G401 (cell line): ENCODE measurements around the gene GATA5. TPM values are rescaled to one million over a fixed set of nuclear protein-coding genes. Genes with fewer than 3 reads are reported as not detected.

ENCODE experiments used
- DNase-seq: peaks from one replicate; pipeline ENCODE4 v3.0.0-alpha.2; 2015; ENCODE audit warnings: low spot score
- in situ Hi-C: cut with HindIII; loops from 2 replicates; pipeline ENCODE4 v1.10.0; 2016; ENCODE audit warnings: low sequenced_read_pairs, mixed read lengths
- total RNA-seq: library from RNA; depleted of rRNA; stranded (reverse); fragments of >200 nt; shearing (Covaris generic); gene quantifications from 2 replicates; pipeline ENCODE4 v1.2.3, GENCODE V29; 2014

The GATA5 gene
- total RNA-seq, 1 experiment from 2014 or later = 0.71 TPM

DNA sequence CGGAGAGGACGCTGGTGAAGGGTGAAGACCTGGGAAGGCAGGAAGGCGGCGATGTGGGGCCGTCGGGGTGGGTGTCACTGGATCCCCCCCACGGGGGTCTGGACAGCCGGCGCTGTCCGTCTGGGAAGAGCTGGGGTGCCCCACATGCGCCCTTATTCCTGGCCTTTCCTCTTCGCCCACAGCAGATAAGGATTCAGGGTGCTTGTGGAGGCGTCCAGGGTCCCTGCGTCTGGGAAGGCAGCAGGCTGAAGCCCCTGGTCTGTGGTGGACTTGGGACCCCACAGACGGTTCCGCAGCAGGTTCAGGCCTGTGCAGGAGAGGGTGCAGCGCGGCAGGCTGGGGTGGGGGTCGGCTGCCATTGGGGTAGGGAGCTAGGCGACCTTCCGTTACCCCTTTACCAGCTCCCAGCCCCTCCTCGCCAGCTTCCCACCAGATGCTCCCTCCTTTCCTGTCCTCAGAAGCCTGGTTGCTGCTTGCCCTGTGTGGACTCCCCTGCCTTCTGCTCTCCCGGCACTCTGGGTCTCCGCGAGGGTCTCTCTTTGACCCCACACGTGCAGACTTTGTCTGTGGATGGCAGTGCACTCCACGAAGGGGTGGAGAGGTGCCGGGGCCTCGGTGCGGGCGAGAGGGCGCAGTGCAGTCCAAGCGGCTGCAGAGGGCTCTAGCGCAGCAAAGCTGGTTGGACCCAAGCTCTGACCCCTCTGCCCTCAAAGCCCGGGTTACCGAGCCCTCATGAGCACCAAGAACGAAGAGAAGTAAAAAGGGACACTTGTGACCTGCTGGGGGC lies 2.1 kb upstream of the GATA5 start:
- DNase-seq = no peak
- in situ Hi-C loops = no loop called here

DNA sequence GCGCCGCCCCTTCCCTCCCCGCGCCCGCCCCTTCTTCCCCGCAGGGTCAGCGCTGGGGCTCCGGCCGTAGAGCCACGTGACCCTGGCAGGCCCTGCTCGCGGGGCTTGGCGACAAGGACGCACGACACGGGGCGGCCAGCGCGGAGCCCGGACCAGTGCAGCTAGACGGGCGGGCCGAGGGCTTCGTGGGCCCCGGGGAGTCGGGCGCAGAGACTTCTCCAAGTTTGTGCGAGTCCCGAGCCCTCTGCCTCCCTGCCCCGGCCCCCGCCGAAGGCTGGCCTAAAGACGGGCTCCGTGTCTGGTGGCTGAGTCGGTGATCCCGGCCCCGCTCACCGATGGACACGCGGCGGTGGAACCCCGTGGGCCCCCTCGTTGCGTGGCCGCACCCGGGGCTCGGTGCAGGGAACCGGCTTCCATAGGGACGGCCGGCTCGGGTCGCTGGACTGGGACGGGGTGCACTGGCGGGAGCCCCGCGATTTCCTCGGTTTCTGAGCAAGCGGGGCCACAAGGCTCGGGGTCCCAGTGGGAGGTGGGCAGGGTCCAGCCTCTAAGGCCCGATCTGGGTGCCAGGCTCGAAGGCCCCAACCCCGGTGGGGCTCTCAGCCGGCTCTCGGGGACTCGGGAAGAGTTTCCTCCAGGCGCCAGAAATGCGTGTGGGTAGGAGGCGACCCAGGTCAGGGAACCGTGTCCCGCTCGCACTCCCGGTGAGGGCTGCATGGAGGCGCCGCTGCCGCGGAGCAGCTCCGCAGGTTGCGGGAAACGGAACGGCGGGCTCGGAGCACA lies 452 bp upstream of the GATA5 start:
- in situ Hi-C loops = no loop called here
- DNase-seq = no peak

DNA sequence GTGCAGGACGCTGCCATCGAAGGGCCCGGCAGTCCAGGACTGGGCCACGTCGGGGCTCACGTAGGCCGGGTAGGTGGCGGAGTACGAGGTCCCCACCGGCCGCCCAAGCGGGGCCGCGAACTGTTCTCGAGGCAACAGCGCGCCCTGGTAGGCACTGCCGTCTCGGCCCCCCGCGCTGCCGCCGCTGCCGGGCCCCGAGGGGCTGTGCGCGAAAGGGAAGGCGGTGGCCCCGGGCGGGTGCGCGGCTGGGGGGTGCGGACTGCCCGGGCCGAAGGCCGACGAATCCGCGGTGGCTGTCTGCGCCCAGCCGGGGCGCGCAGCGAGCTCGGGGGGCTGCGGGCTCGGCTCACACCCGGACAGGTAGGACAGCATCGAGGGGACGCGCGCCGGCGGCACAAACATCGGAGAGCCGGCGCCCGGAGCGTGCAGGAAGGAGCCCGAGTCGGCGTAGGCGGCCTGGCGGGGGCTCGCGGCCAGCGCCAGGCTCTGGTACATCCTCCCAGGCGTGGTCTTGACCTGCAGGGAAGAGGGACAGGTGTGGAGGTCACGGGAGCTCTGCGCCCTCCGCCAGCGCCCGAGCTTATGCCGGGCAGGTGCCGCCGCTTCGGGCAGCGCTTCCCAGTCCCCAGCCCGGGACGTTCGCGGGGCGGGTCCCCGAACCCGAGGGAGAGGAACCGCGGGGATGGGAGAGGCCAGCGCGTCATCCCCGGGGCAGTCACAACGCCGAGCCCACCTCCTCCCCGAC lies 596 bp downstream of the GATA5 start:
- in situ Hi-C loops = no loop called here
- no peak for DNase-seq

DNA sequence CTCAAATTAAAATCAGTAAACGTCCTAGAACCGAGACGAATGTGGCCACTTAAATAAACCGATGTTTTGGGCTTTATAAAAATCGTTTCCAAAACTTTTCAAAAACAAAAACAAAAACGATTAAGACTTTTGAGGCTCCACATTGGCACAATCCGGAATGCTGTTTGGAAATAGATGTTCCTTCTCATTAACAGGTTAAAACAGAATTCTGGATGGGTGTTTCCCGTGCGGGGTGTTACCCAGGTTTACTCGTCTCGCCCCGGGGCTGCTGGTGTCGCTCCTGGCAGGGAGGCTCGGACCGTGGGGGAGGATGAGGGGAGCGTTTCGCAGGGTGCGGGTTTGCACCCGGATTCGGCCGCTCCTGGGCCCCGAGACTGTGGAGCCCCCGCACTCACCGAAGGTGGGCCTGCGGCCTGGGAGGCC lies 1.2 kb downstream of the GATA5 start:
- in situ Hi-C loops = no loop called here
- DNase-seq = no peak

DNA sequence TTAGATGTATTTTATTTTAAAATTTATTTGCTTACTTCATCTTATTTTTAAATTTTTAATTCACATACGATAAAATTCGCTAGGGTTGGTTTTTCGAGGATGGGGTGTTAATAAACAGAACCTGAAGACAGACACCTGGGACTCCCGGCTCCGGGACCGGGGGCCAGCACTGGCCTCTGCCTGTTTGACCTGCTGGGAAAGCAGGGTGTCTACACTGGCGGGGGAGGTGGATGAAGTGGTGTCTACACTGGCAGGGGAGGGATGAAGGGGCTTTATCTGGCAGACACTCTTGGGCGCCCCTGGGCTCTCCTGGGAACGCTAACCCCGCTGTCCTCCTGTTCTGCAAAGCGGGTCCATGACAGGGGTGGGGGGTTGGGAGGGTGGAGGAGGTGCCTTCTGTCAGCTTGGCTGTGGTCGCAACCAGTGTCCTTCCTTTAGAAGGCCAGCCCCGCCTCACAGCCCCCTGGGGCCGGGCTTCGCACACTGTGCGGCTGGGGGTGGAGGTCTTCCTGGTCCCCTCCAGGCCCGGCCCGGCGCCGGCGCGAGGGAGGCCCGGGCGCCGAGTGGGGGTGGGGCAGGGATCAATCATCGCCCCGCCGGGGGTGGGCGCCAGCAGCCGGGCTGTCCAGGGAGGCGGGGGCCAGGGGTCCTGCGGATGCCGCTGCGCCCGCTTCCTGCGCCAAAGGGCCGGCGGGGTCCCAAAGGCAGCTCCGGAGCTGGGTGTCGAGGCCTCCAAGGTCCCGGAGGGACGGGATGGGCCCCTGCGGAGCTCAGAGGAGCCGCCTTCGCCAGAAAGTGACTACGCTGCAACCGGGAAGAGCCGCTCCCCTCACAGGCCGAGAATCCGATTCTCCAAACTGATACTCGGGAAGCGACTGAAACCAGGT lies 1.8 kb downstream of the GATA5 start:
- in situ Hi-C loops = no loop called here
- DNase-seq = no peak

DNA sequence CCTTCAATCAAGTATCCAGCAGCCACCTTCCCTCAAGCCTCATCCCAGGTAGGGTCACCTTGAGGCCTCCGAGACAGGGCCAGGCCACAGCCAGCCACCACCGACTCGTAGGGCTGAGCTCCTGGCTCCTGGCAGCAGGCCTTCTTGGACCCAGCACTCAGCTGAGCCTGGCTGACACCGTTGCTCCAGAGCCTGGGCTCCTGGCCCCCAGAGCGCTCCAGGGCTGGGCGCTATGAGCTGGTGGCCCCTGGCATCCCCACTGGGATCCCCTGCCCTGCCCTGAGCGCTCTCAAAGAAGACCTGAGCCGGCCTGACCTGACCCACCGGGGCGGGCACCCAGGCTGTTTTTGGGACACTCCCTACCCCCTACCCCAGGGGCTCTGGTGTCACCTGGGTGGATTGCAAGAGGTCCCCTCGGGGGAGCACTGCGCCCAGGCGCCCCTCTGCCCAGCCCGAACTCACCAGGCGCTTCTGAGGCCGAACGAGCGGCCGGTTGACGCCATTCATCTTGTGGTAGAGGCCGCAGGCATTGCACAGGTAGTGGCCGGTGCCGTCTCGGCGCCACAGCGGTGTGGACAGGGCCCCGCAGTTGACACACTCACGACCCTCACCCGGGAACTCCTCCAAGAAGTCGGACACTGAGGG lies 2.7 kb downstream of the GATA5 start:
- in situ Hi-C loops = no loop called here
- no peak for DNase-seq

DNA sequence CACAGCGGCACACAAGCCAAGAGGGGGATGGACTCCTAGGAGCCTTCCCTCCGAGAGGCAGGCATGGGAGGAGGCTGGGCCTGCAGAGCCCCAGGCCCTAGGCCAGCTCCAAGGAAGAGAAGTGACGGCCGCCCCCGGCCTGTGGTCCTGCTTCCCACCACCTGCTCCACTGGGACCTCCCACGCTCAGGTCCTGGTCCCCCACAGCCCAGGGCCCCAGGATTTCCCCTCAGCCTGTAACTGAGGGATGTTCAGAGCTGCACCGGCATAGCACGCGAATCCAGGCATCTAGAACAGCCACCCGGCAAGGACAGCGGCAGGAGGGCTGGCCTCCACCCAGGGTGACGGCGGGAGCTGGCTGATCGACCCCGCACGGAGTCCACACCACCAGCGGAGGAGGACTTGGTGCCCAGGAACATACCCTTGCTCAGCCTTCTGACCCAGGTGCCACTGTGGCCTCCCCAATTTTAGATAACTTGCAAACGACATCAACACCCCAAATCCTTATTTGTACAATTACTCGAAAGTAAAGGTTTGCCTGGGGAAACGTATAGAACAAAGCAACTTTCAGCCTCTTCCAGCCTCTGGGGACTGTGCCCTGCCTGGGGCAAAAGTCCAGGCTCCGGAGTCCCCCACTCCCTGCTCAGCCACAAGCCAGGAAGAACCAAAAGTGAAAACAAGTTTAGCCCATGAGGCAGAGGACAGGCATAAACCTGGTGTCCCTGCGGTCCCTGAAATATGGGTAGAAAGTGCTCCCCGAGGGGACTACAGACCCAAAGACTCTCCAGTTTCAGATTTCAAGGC lies 3.5 kb downstream of the GATA5 start:
- in situ Hi-C loops = no loop called here
- DNase-seq = no peak

DNA sequence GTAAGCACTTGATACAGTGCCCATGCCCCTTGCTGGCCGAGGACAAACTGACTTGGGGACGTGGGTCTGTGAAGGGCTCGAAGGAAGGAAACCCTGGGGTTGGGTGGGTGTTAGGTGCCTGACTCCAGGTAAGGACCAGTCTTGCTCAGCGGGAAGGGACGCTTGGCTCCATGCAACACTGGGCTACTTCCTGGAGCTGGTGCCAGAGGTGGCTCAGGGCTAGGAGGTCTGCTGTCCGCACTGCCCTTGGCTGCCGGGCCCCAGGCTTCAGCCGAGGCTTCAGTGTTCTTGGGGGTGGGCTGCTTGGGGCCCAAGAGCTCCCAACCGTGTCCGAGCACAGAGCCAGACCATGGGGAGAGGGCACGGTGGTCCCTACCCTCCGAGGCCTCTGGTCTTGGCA lies 5.3 kb downstream of the GATA5 start:
- no peak for DNase-seq
- in situ Hi-C loops = no loop called here

DNA sequence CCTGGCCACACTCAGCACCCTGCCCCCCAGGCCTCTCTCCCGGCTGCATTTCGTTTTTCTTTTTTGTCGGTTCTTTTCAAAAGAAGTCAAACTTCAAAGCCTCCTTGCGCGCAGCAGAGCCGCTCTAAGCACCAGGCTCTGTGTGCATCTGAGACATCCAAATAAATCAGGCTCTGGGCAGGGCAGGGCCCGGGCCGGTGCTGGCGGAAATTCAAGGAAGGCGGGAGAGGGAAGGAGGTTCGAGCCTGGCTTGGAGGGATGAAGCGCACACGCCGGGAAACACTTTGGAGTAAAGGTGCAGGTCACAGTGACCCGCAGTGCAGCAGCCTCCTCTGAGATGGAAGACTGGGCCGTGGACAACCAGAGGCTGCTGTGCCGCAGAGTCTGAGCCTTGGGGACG lies 5.8 kb downstream of the GATA5 start:
- in situ Hi-C loops = no loop called here
- DNase-seq = no peak

DNA sequence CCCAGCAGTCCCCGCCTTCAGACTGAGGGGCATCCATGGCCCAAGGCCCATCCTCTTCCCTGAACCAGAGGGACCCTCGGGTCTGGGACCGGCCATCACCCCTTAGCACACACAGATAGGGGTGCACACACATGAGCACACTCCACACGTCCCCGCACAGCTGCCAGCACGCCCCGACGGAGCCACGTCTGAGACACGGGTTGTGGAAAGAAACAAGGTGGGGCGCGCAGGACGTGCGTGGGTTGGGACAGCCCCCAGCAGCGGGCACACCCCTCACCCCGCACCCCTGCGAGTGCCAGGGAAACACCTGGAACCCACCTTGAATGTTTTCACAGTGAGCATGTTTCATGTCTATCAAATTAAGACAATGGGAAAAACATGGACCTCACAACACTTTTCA lies 6.4 kb downstream of the GATA5 start:
- no peak for DNase-seq
- in situ Hi-C loops = no loop called here

DNA sequence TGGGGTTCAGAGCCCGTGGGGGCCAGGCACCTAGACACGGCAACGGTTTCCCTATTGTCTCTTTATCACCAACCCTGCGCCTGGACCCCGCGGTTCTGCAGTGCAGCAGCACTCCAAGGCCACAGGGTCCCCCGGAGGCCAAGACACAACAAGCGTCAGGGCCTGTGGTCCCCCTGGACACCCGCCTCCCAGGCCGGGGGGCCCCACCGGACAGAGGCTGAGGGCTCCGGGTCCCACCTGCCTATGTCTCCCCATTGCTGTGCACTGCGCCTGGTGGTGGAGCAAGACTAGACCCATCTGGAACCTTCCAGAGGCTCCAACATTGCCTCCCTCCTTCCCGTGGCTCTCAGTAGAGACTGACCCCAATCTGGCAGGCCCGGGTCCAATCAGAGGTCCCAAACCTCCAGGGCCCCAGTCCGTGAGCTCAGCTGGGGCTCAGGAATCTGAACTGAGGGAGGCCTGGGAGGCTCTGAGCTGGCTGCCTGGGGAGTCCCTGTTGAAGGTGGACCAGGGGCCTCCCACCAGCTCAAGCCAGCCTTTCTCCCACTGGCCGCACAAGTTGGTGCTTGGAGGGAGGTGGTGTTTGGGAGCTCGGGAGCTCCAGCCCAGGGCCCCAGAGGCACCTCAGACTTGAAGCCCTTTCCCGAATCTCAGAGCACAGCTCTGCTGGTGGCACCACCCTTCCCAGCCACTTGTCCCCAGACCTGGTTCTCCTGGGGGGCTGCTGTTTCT lies 8.8 kb downstream of the GATA5 start:
- in situ Hi-C loops = no loop called here
- DNase-seq = no peak

DNA sequence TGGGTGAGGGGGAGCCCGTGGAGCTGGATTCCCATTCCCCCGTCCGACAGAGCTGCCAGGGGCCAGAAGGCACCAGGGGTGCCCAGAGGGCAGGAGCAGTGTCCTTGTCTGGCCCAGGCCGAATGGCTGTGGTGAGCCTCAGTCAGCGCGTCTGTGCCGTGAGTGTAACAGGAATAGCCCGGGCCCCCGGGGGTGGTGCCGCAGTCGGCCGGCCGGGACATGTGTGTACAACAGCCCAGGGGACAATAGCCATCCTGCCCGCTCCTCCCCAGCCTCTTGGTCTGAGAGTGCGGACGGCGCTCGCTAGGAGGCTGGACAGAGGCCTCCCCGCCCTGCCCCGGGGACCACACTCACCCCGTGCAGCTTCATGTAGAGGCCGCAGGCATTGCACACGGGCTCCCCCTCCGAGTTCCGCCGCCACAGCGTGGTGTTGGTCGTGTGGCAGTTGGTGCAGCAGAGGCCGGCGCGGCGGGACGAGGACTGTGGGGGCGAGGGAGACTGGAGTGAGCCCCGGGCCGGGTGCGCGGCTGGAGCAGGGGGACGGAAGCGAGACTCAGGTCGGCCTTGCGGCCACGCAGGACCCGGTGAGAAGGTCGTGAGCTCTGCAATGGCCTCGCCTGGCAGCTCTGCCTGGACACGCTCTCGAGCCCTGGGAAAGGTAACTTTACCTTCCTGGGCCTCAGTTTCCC lies 9.6 kb downstream of the GATA5 start:
- no peak for DNase-seq
- in situ Hi-C loops = no loop called here

DNA sequence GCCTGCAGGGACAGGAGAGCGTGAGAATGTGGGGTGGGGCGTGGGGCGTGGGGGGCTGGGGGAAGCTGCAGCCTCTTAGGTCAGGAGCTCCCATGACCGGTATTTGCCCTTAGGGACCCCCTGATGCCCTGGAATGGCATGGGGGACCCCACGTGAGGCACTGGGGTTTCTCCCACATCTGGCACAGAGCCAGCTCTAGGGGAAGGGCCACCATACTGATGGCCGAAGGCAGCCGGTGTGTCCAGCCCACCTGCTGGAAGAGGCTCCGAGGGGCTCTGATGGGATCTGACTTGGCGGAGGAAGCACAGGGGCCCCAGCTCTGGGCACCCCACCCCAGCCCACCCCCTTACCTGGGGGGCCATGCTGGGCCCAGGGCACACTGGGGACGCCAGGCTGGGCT lies 10.8 kb downstream of the GATA5 start:
- no peak for DNase-seq
- in situ Hi-C loops = no loop called here

DNA sequence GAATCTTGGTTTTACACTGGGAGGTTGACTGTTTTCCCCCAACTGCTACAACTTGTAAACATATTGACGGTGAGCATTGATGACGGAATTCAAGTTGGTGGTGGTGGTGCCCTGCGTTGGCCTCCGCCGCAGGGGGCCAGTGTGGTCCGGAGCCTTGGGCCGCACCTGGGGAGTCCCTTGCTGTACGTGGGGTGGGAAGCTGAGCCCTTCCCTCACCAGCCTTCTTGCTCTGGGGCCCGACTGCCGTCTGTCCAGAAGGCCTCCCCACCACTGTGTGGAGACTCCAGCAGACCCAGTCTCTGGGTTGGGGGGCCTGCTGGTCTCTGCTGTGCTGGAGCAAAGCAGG lies 11.4 kb downstream of the GATA5 start:
- DNase-seq = no peak
- in situ Hi-C loops = no loop called here

DNA sequence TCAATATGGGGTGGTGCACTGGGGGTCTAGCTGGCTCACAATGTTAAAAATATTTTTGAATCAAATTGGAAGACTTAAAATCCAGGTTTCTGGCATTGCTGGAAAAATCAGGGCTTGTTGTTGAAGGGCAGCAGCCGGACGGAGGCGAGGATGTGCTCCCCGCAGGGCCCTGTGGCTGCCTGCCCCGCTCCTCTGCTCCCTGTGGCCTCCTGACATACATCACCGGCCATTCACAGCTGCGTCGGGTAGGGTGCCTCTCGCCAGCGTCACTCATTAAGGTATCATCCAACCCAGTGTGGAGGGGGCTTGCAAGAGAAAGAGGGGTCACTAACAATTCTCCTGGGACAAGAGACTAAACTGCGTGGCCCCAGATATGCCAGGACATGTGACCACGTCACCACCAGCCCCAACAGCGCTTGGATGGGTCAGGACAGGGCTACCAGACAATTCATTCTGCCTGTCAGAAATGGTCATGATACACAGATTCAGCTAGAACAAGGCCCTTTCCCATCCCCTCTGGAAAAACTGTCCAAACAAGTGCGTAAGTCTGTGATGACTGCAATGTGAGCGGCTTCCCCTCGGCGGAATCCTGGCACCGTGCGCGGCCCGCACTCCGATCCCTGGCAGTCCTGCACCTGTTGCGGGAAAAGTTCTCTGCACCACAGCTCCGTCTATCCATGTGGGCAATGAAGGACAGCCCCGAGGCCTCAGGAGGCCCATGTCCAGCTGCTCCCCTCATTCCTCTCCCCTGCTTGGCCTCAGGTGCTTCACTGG lies 12.0 kb downstream of the GATA5 start:
- in situ Hi-C loops = no loop called here
- DNase-seq = peak; percentile 5

DNA sequence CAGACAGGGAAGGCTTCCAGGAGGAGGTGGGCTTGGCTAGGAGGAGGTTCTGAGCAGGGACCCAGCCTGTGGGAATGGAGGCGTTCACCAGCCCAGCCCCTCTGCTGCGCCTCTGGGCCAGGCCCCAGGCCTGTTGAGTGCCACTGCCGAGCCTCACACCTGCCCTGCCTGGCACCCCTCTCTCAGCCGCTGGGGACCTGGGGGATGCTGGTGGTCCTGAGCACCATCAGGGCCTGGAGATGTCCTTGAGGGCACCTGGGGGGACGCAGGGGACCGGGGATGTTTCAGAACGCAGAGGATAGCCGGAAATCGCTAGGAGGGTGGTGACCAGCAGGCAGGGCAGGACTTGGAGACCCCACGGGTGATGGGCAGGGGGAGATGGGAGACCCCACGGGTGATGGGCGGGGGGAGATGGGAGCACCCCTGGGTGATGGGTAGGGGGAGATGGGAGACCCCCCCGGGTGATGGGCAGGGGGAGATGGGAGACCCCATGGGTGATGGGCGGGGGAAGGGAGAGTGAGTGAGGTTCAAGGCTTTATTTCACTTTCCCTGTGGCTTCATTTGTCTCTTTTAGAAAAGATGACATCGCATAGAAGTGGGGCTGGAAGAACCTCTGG lies 12.7 kb downstream of the GATA5 start:
- no peak for DNase-seq
- in situ Hi-C loops = no loop called here
